A549 (cell line): ENCODE measurements around the gene NKG7. TPM values are rescaled to one million over a fixed set of nuclear protein-coding genes. Genes with fewer than 3 reads are reported as not detected.

ENCODE experiments used
- ATAC-seq, 2 experiments: fragments of 200-7000 bp in 1 of 2; fragments of >200 bp in 1 of 2; cut with Nextera tagmentation in 1 of 2; cut with Tn5 transposase in 1 of 2; 3 replicates each; pipeline versions ENCODE4 v1.8.0 to v1.9.1; 2018 to 2020; ENCODE audit warnings: mild to moderate bottlenecking in 1 of 2, moderate library complexity in 1 of 2
- CTCF ChIA-PET: fragments of 300-600 bp; sonication (Branson Sonifier 250); formaldehyde crosslinking; extraction: SDS; loops from one replicate; lab custom pipeline; 2021; ENCODE audit warnings: antibody characterized with exemption, inconsistent platforms; lab: Yijun Ruan, JAX
- POLR2A ChIA-PET: fragments of 350-600 bp; formaldehyde crosslinking; extraction: SDS; loops from one replicate; lab custom pipeline; 2021; ENCODE audit warnings: antibody characterized with exemption, inconsistent platforms; lab: Yijun Ruan, JAX
- DNase-seq, 2 experiments: peaks; one replicate each; pipeline versions ENCODE4 v3.0.0 to v3.0.0-alpha.2; 2011 to 2016; ENCODE audit warnings: low read depth in 1 of 2, low spot score in 1 of 2
- FAIRE-seq: peaks from 2 replicates; lab custom pipeline; 2011; peaks lifted over from hg19 to GRCh38; lab: Jason Lieb, UNC
- H3K27ac ChIP-seq, 2 experiments: fragments of >200 bp; sonication (Bioruptor Twin); formaldehyde crosslinking; 3 replicates each; pipeline ENCODE4 v1.5.1; 2016 to 2017
- H3K4me1 ChIP-seq: fragments of >200 bp; sonication (Bioruptor Twin); formaldehyde crosslinking; 3 replicates; pipeline ENCODE4 v1.6.1; 2016
- H3K4me2 ChIP-seq: fragments of >200 bp; sonication (Bioruptor Twin); formaldehyde crosslinking; 3 replicates; pipeline ENCODE4 v1.6.1; 2016
- H3K4me3 ChIP-seq: fragments of >200 bp; sonication (Bioruptor Twin); formaldehyde crosslinking; 3 replicates; pipeline ENCODE4 v1.5.1; 2016
- H3K9me3 ChIP-seq: fragments of >200 bp; sonication (Bioruptor Twin); formaldehyde crosslinking; 3 replicates; pipeline ENCODE4 v1.6.1; 2016
- ATOH8 ChIP-seq: fragments of 250-450 bp; sonication (Bioruptor Pico); IDR thresholded peaks from 2 replicates; pipeline ENCODE4 v1.5.0; 2020; ENCODE audit warnings: low read depth, mild to moderate bottlenecking, moderate library complexity
- CBX2 ChIP-seq: fragments of 200-600 bp; sonication (generic); IDR thresholded peaks from 2 replicates; pipeline ENCODE4 v1.6.1; 2016; ENCODE audit warnings: low read depth, mild to moderate bottlenecking, borderline replicate concordance
- CEBPB ChIP-seq, 2 experiments: fragments of >200 bp in 1 of 2; sonication (Bioruptor Twin) in 1 of 2; formaldehyde crosslinking in 1 of 2; IDR thresholded peaks; 2 replicates each; pipeline ENCODE4 v1.6.1; 2012 to 2016
- CHD2 ChIP-seq: fragments of 150-350 bp; IDR thresholded peaks from 2 replicates; pipeline ENCODE4 v1.6.1; 2014; ENCODE audit warnings: low read length; ENCODE audit not compliant: partially characterized antibody
- EHF ChIP-seq: fragments of 250-450 bp; sonication (Bioruptor Pico); IDR thresholded peaks from 2 replicates; pipeline ENCODE4 v1.5.0; 2020; ENCODE audit warnings: mild to moderate bottlenecking
- ELK1 ChIP-seq: fragments of 150-350 bp; IDR thresholded peaks from 2 replicates; pipeline ENCODE4 v1.6.1; 2014; ENCODE audit warnings: low read depth, mild to moderate bottlenecking, low read length
- EP300 ChIP-seq, 2 experiments: fragments of >200 bp; sonication (Bioruptor Twin); formaldehyde crosslinking; IDR thresholded peaks; 2 replicates in 1 of 2; 3 replicates in 1 of 2; pipeline ENCODE4 v1.6.1; 2016 to 2017
- ESRRA ChIP-seq: fragments of 150-350 bp; IDR thresholded peaks from 2 replicates; pipeline ENCODE4 v1.6.1; 2014; ENCODE audit warnings: mild to moderate bottlenecking, low read length, borderline replicate concordance
- FOSB ChIP-seq: fragments of 250-450 bp; sonication (Bioruptor Pico); IDR thresholded peaks from 2 replicates; pipeline ENCODE4 v1.5.0; 2020; ENCODE audit warnings: mild to moderate bottlenecking, moderate library complexity
- FOSL2 ChIP-seq, 2 experiments: fragments of 450-650 bp in 1 of 2; fragments of >200 bp in 1 of 2; sonication (Bioruptor Twin) in 1 of 2; formaldehyde crosslinking; IDR thresholded peaks; 2 replicates each; pipeline versions ENCODE4 v1.5.0 to v1.6.1; 2016 to 2020; ENCODE audit warnings: mild to moderate bottlenecking in 1 of 2, moderate library complexity in 1 of 2
- FOXS1 ChIP-seq: fragments of 250-450 bp; sonication (Bioruptor Pico); IDR thresholded peaks from 2 replicates; pipeline ENCODE4 v1.5.0; 2020; ENCODE audit warnings: mild to moderate bottlenecking, moderate library complexity
- HDAC2 ChIP-seq: fragments of 200-600 bp; sonication (generic); IDR thresholded peaks from 2 replicates; pipeline ENCODE4 v1.6.1; 2016
- HES2 ChIP-seq: fragments of >200 bp; sonication (Bioruptor Twin); formaldehyde crosslinking; IDR thresholded peaks from 2 replicates; pipeline ENCODE4 v1.6.1; 2016
- HEYL ChIP-seq: fragments of 250-450 bp; sonication (Bioruptor Pico); IDR thresholded peaks from 2 replicates; pipeline ENCODE4 v1.8.0; 2021; ENCODE audit warnings: mild to moderate bottlenecking, moderate library complexity
- HOXA7 ChIP-seq: fragments of 250-450 bp; sonication (Bioruptor Pico); IDR thresholded peaks from 2 replicates; pipeline ENCODE4 v1.5.0; 2020; ENCODE audit warnings: mild to moderate bottlenecking, moderate library complexity
- HOXB13 ChIP-seq: fragments of 250-450 bp; sonication (Bioruptor Pico); IDR thresholded peaks from 2 replicates; pipeline ENCODE4 v1.5.0; 2020; ENCODE audit warnings: low read depth, mild to moderate bottlenecking, moderate library complexity
- JUN ChIP-seq, 2 experiments: fragments of >200 bp; sonication (Bioruptor Twin); formaldehyde crosslinking; IDR thresholded peaks; 2 replicates in 1 of 2; 3 replicates in 1 of 2; pipeline ENCODE4 v1.6.1; 2016 to 2017
- JUNB ChIP-seq: fragments of >200 bp; sonication (Bioruptor Twin); formaldehyde crosslinking; IDR thresholded peaks from 2 replicates; pipeline ENCODE4 v1.6.1; 2016
- KDM5A ChIP-seq: fragments of 200-600 bp; sonication (generic); IDR thresholded peaks from 2 replicates; pipeline ENCODE4 v1.6.1; 2016; ENCODE audit warnings: antibody characterized with exemption, mild to moderate bottlenecking
- MAX ChIP-seq: IDR thresholded peaks from 2 replicates; pipeline ENCODE4 v1.6.1; 2012
- MAZ ChIP-seq: fragments of 150-350 bp; IDR thresholded peaks from 2 replicates; pipeline ENCODE4 v1.6.1; 2014; ENCODE audit warnings: antibody characterized with exemption, low read depth, low read length, borderline replicate concordance
- MYC ChIP-seq: IDR thresholded peaks from 2 replicates; pipeline ENCODE4 v1.6.1; 2012; ENCODE audit warnings: mild to moderate bottlenecking, inconsistent platforms, low read length, improper control_type of control experiment, borderline replicate concordance
- NFE2L2 ChIP-seq: fragments of 150-350 bp; conservative IDR thresholded peaks from 2 replicates; pipeline ENCODE4 v1.6.1; 2014; ENCODE audit warnings: low read length
- NPAS2 ChIP-seq: fragments of 250-450 bp; sonication (Bioruptor Pico); IDR thresholded peaks from 2 replicates; pipeline ENCODE4 v1.8.0; 2022; ENCODE audit warnings: mild to moderate bottlenecking, moderate library complexity, borderline replicate concordance
- NR3C1 ChIP-seq: fragments of >200 bp; sonication (Bioruptor Twin); formaldehyde crosslinking; IDR thresholded peaks from 3 replicates; pipeline ENCODE4 v1.6.1; 2017
- PHF8 ChIP-seq: fragments of 200-600 bp; sonication (generic); IDR thresholded peaks from 2 replicates; pipeline ENCODE4 v1.6.1; 2016; ENCODE audit warnings: low read depth, mild to moderate bottlenecking, antibody characterized with exemption, moderate library complexity, borderline replicate concordance
- POLR2A ChIP-seq: IDR thresholded peaks from 2 replicates; pipeline ENCODE4 v1.6.1; 2012; ENCODE audit warnings: mild to moderate bottlenecking, low read length
- RAD21 ChIP-seq, 2 experiments: fragments of >200 bp in 1 of 2; sonication (Bioruptor Twin) in 1 of 2; formaldehyde crosslinking in 1 of 2; IDR thresholded peaks in 1 of 2; conservative IDR thresholded peaks in 1 of 2; 2 replicates in 1 of 2; 3 replicates in 1 of 2; pipeline ENCODE4 v1.6.1; 2012 to 2018; ENCODE audit warnings: inconsistent platforms in 1 of 2
- RARB ChIP-seq: fragments of 250-450 bp; sonication (Bioruptor Pico); IDR thresholded peaks from 2 replicates; pipeline ENCODE4 v1.8.0; 2021; ENCODE audit warnings: mild to moderate bottlenecking, moderate library complexity
- RCOR1 ChIP-seq: fragments of 150-350 bp; IDR thresholded peaks from 2 replicates; pipeline ENCODE4 v1.6.1; 2014; ENCODE audit warnings: antibody characterized with exemption, low read length, low read depth
- RFX5 ChIP-seq: fragments of 450-650 bp; IDR thresholded peaks from 2 replicates; pipeline ENCODE4 v1.7.1; 2014; ENCODE audit warnings: antibody characterized with exemption, mild to moderate bottlenecking, moderate library complexity
- RNF2 ChIP-seq: fragments of 200-600 bp; sonication (generic); IDR thresholded peaks from 2 replicates; pipeline ENCODE4 v1.6.1; 2016; ENCODE audit warnings: low read depth, mild to moderate bottlenecking, antibody characterized with exemption, moderate library complexity, borderline replicate concordance
- SREBF2 ChIP-seq: fragments of 450-650 bp; IDR thresholded peaks from 2 replicates; pipeline ENCODE4 v1.6.1; 2014; ENCODE audit warnings: mild to moderate bottlenecking, moderate library complexity
- TFCP2L1 ChIP-seq: fragments of 250-450 bp; sonication (Bioruptor Pico); IDR thresholded peaks from 2 replicates; pipeline ENCODE4 v1.5.0; 2021; ENCODE audit warnings: mild to moderate bottlenecking
- TP53 ChIP-seq: fragments of 250-450 bp; sonication (Bioruptor Pico); IDR thresholded peaks from 2 replicates; pipeline ENCODE4 v1.5.0; 2021; ENCODE audit warnings: mild to moderate bottlenecking, moderate library complexity
- USF2 ChIP-seq: fragments of 450-650 bp; IDR thresholded peaks from 2 replicates; pipeline ENCODE4 v1.6.1; 2014; ENCODE audit warnings: antibody characterized with exemption
- ZC3H11A ChIP-seq: fragments of 450-650 bp; IDR thresholded peaks from 2 replicates; pipeline ENCODE4 v1.6.1; 2014; ENCODE audit warnings: antibody characterized with exemption, mild to moderate bottlenecking
- ZFP36 ChIP-seq: fragments of 450-650 bp; IDR thresholded peaks from 2 replicates; pipeline ENCODE4 v1.6.1; 2014; ENCODE audit warnings: borderline replicate concordance; ENCODE audit not compliant: partially characterized antibody
- ZNF302 ChIP-seq: fragments of 250-450 bp; sonication (Bioruptor Pico); IDR thresholded peaks from 2 replicates; pipeline ENCODE4 v1.9.0; 2021; ENCODE audit warnings: inconsistent platforms, mild to moderate bottlenecking, moderate library complexity
- ZSCAN20 ChIP-seq: fragments of 250-450 bp; sonication (Bioruptor Pico); IDR thresholded peaks from 2 replicates; pipeline ENCODE4 v1.8.0; 2022; ENCODE audit warnings: mild to moderate bottlenecking, moderate library complexity
- WGBS: methylation state at CpG from one replicate; pipeline ENCODE4 v1.1.6; 2017; ENCODE audit errors: missing lambda C conversion rate; 5-methylcytosine and 5-hydroxymethylcytosine counted together
- polyA plus RNA-seq, 4 experiments: library from polyadenylated mRNA; depleted of rRNA in 3 of 4; stranded (reverse); fragments of >200 nt; fragmentation: RNase III in 1 of 4; extraction: RNeasy Plus Mini Kit Qiagen cat#74134 plus additional on column Dnase treatment in 1 of 4; gene quantifications; 2 replicates in 3 of 4; 3 replicates in 1 of 4; pipeline ENCODE4 v1.2.3, GENCODE V29; 2011 to 2017

Gene NKG7
- polyA plus RNA-seq, 2 of the 4 experiments (the other 2 are of a cell fraction), result not detected

- peak; percentile 93 to 99 for DNase-seq
- peaks cover 33% of the 10 kb centered on the region for H3K4me1 ChIP-seq
- WGBS, result 2% methylated on average over 34 of the region's 64 CpGs
- ChIA-PET CTCF (interaction anchor here (1.0 to 5.7 kb wide), 8 partner anchors 14 to 294 kb away, joined by 3 to 28 read pairs (median 5); no protein-coding TSS in a partner anchor), POLR2A (interaction anchor here (0.6 to 1.8 kb wide), 9 partner anchors 8 to 822 kb away, joined by 3 to 59 read pairs (median 3); partner anchors contain the start of gene PPP2R1A)
- H3K9me3 ChIP-seq, result no peaks in the 10 kb centered on the region
- H3K4me3 ChIP-seq, result peak overlapping the region; percentile 61
- FAIRE-seq, result no peak
- H3K4me2 ChIP-seq, result peak overlapping the region; percentile 99
- peak; percentile 57 to 82 for ATAC-seq
- H3K27ac ChIP-seq, result peak overlapping the region; percentile 96 to 97
- TF ChIP-seq TP53 (CRISPR knock-in tag) (0 out of 2 replicates have a peak, but pooled peaks have one; percentile 49), EP300 (IDR thresholded peaks at IDR 0.05) (no peak), HDAC2 (no peak), NPAS2 (CRISPR knock-in tag) (no peak), ATOH8 (CRISPR knock-in tag) (no peak), POLR2A (peak; percentile 92), TFCP2L1 (0 out of 2 replicates have a peak, but pooled peaks have one; percentile 34), RCOR1 (no peak), JUNB (no peak), JUN (IDR thresholded peaks at IDR 0.05) (peak; percentile 29 to 80; a peak in 4 of 5 replicates), KDM5A (no peak), NFE2L2 (no peak), RAD21 (conservative IDR thresholded peaks at IDR 0.05 in 1 of 2, IDR thresholded peaks at IDR 0.05 in 1 of 2) (peak in 1 of 2 experiments; percentile 18; a peak in 1 of 5 replicates), SREBF2 (no peak), MAX (peak; percentile 89), PHF8 (peak; percentile 77), FOSL2 (IDR thresholded peaks at IDR 0.05) (no peak), FOSL2 (CRISPR knock-in tag; IDR thresholded peaks at IDR 0.05) (no peak), MYC (no peak), USF2 (no peak), FOXS1 (CRISPR knock-in tag) (no peak), HOXA7 (CRISPR knock-in tag) (no peak), FOSB (CRISPR knock-in tag) (no peak), HEYL (CRISPR knock-in tag) (no peak), ELK1 (no peak), EHF (CRISPR knock-in tag) (no peak), CEBPB (IDR thresholded peaks at IDR 0.05) (no peak), CHD2 (no peak), NR3C1 (no peak), ZFP36 (no peak), HES2 (no peak), RNF2 (no peak), ZSCAN20 (CRISPR knock-in tag) (no peak), HOXB13 (CRISPR knock-in tag) (no peak), RFX5 (no peak), RARB (CRISPR knock-in tag) (no peak; the same call in 1 of the 2 replicates), ZNF302 (CRISPR knock-in tag) (no peak), ESRRA (no peak), ZC3H11A (no peak), CBX2 (no peak), MAZ (peak; percentile 25; the same call in 1 of the 2 replicates)
Observed at GRCh38 chr19:51367565-51368365, 4.7 kb downstream of the NKG7 start.
